A549 (cell line): ENCODE data around the gene TFE3. TPM values are rescaled to one million over a fixed set of nuclear protein-coding genes. Genes with fewer than 3 reads are reported as not detected.

Experiments
- ATAC-seq, 2 experiments: fragments of 200-7000 bp in 1 of 2; fragments of >200 bp in 1 of 2; cut with Nextera tagmentation in 1 of 2; cut with Tn5 transposase in 1 of 2; 3 replicates each; pipeline versions ENCODE4 v1.8.0 to v1.9.1; 2018 to 2020; ENCODE audit warnings: mild to moderate bottlenecking in 1 of 2, moderate library complexity in 1 of 2
- CTCF ChIA-PET: fragments of 300-600 bp; sonication (Branson Sonifier 250); formaldehyde crosslinking; extraction: SDS; loops from one replicate; lab custom pipeline; 2021; ENCODE audit warnings: antibody characterized with exemption, inconsistent platforms; lab: Yijun Ruan, JAX
- POLR2A ChIA-PET: fragments of 350-600 bp; formaldehyde crosslinking; extraction: SDS; loops from one replicate; lab custom pipeline; 2021; ENCODE audit warnings: antibody characterized with exemption, inconsistent platforms; lab: Yijun Ruan, JAX
- DNase-seq, 2 experiments: peaks; one replicate each; pipeline versions ENCODE4 v3.0.0 to v3.0.0-alpha.2; 2011 to 2016; ENCODE audit warnings: low read depth in 1 of 2, low spot score in 1 of 2
- FAIRE-seq: peaks from 2 replicates; lab custom pipeline; 2011; peaks lifted over from hg19 to GRCh38; lab: Jason Lieb, UNC
- H3K27ac ChIP-seq, 2 experiments: fragments of >200 bp; sonication (Bioruptor Twin); formaldehyde crosslinking; 3 replicates each; pipeline ENCODE4 v1.5.1; 2016 to 2017
- H3K4me1 ChIP-seq: fragments of >200 bp; sonication (Bioruptor Twin); formaldehyde crosslinking; 3 replicates; pipeline ENCODE4 v1.6.1; 2016
- H3K4me2 ChIP-seq: fragments of >200 bp; sonication (Bioruptor Twin); formaldehyde crosslinking; 3 replicates; pipeline ENCODE4 v1.6.1; 2016
- H3K4me3 ChIP-seq: fragments of >200 bp; sonication (Bioruptor Twin); formaldehyde crosslinking; 3 replicates; pipeline ENCODE4 v1.5.1; 2016
- H3K9me3 ChIP-seq: fragments of >200 bp; sonication (Bioruptor Twin); formaldehyde crosslinking; 3 replicates; pipeline ENCODE4 v1.6.1; 2016
- CEBPB ChIP-seq, 2 experiments: fragments of >200 bp in 1 of 2; sonication (Bioruptor Twin) in 1 of 2; formaldehyde crosslinking in 1 of 2; IDR thresholded peaks; 2 replicates each; pipeline ENCODE4 v1.6.1; 2012 to 2016
- EHF ChIP-seq: fragments of 250-450 bp; sonication (Bioruptor Pico); IDR thresholded peaks from 2 replicates; pipeline ENCODE4 v1.5.0; 2020; ENCODE audit warnings: mild to moderate bottlenecking
- EHMT2 ChIP-seq: fragments of 200-600 bp; sonication (generic); IDR thresholded peaks from 2 replicates; pipeline ENCODE4 v1.6.1; 2016; ENCODE audit warnings: antibody characterized with exemption, low read depth, mild to moderate bottlenecking, moderate library complexity
- EP300 ChIP-seq, 2 experiments: fragments of >200 bp; sonication (Bioruptor Twin); formaldehyde crosslinking; IDR thresholded peaks; 2 replicates in 1 of 2; 3 replicates in 1 of 2; pipeline ENCODE4 v1.6.1; 2016 to 2017
- FOSL2 ChIP-seq, 2 experiments: fragments of 450-650 bp in 1 of 2; fragments of >200 bp in 1 of 2; sonication (Bioruptor Twin) in 1 of 2; formaldehyde crosslinking; IDR thresholded peaks; 2 replicates each; pipeline versions ENCODE4 v1.5.0 to v1.6.1; 2016 to 2020; ENCODE audit warnings: mild to moderate bottlenecking in 1 of 2, moderate library complexity in 1 of 2
- GATA3 ChIP-seq: IDR thresholded peaks from 2 replicates; pipeline ENCODE4 v1.6.1; 2012; ENCODE audit warnings: borderline replicate concordance
- HOXB13 ChIP-seq: fragments of 250-450 bp; sonication (Bioruptor Pico); IDR thresholded peaks from 2 replicates; pipeline ENCODE4 v1.5.0; 2020; ENCODE audit warnings: low read depth, mild to moderate bottlenecking, moderate library complexity
- JUN ChIP-seq, 2 experiments: fragments of >200 bp; sonication (Bioruptor Twin); formaldehyde crosslinking; IDR thresholded peaks; 2 replicates in 1 of 2; 3 replicates in 1 of 2; pipeline ENCODE4 v1.6.1; 2016 to 2017
- MAFK ChIP-seq: fragments of 450-650 bp; IDR thresholded peaks from 2 replicates; pipeline ENCODE4 v1.6.1; 2014; ENCODE audit not compliant: partially characterized antibody
- MYC ChIP-seq: IDR thresholded peaks from 2 replicates; pipeline ENCODE4 v1.6.1; 2012; ENCODE audit warnings: mild to moderate bottlenecking, inconsistent platforms, low read length, improper control_type of control experiment, borderline replicate concordance
- NFE2L2 ChIP-seq: fragments of 150-350 bp; conservative IDR thresholded peaks from 2 replicates; pipeline ENCODE4 v1.6.1; 2014; ENCODE audit warnings: low read length
- POLR2A ChIP-seq: IDR thresholded peaks from 2 replicates; pipeline ENCODE4 v1.6.1; 2012; ENCODE audit warnings: mild to moderate bottlenecking, low read length
- RAD21 ChIP-seq, 2 experiments: fragments of >200 bp in 1 of 2; sonication (Bioruptor Twin) in 1 of 2; formaldehyde crosslinking in 1 of 2; IDR thresholded peaks in 1 of 2; conservative IDR thresholded peaks in 1 of 2; 2 replicates in 1 of 2; 3 replicates in 1 of 2; pipeline ENCODE4 v1.6.1; 2012 to 2018; ENCODE audit warnings: inconsistent platforms in 1 of 2
- RARB ChIP-seq: fragments of 250-450 bp; sonication (Bioruptor Pico); IDR thresholded peaks from 2 replicates; pipeline ENCODE4 v1.8.0; 2021; ENCODE audit warnings: mild to moderate bottlenecking, moderate library complexity
- RCOR1 ChIP-seq: fragments of 150-350 bp; IDR thresholded peaks from 2 replicates; pipeline ENCODE4 v1.6.1; 2014; ENCODE audit warnings: antibody characterized with exemption, low read length, low read depth
- RFX5 ChIP-seq: fragments of 450-650 bp; IDR thresholded peaks from 2 replicates; pipeline ENCODE4 v1.7.1; 2014; ENCODE audit warnings: antibody characterized with exemption, mild to moderate bottlenecking, moderate library complexity
- SMC3 ChIP-seq: fragments of >200 bp; sonication (Bioruptor Twin); formaldehyde crosslinking; IDR thresholded peaks from 3 replicates; pipeline ENCODE4 v1.6.1; 2018; ENCODE audit warnings: inconsistent platforms
- SREBF2 ChIP-seq: fragments of 450-650 bp; IDR thresholded peaks from 2 replicates; pipeline ENCODE4 v1.6.1; 2014; ENCODE audit warnings: mild to moderate bottlenecking, moderate library complexity
- TFCP2L1 ChIP-seq: fragments of 250-450 bp; sonication (Bioruptor Pico); IDR thresholded peaks from 2 replicates; pipeline ENCODE4 v1.5.0; 2021; ENCODE audit warnings: mild to moderate bottlenecking
- WGBS: methylation state at CpG from one replicate; pipeline ENCODE4 v1.1.6; 2017; ENCODE audit errors: missing lambda C conversion rate; 5-methylcytosine and 5-hydroxymethylcytosine counted together
- polyA plus RNA-seq, 4 experiments: library from polyadenylated mRNA; depleted of rRNA in 3 of 4; stranded (reverse); fragments of >200 nt; fragmentation: RNase III in 1 of 4; extraction: RNeasy Plus Mini Kit Qiagen cat#74134 plus additional on column Dnase treatment in 1 of 4; gene quantifications; 2 replicates in 3 of 4; 3 replicates in 1 of 4; pipeline ENCODE4 v1.2.3, GENCODE V29; 2011 to 2017
- TF ChIP-seq, protein P1 (sequence below): fragments of 200-600 bp; sonication (generic); IDR thresholded peaks from 2 replicates; pipeline ENCODE4 v1.6.1; 2016; ENCODE audit warnings: antibody characterized with exemption, mild to moderate bottlenecking, moderate library complexity
- TF ChIP-seq, protein P2 (sequence below): fragments of 250-450 bp; sonication (Bioruptor Pico); IDR thresholded peaks from 2 replicates; pipeline ENCODE4 v1.5.0; 2021; ENCODE audit warnings: mild to moderate bottlenecking, moderate library complexity, borderline replicate concordance
- TF ChIP-seq, protein P3 (sequence below): IDR thresholded peaks from 2 replicates; pipeline ENCODE4 v1.6.1; 2012
- TF ChIP-seq, protein P4 (sequence below): fragments of 450-650 bp; IDR thresholded peaks from 2 replicates; pipeline ENCODE4 v1.6.1; 2014; ENCODE audit warnings: antibody characterized with exemption

Gene TFE3
- polyA plus RNA-seq, 2 of the 4 experiments (the other 2 are of a cell fraction) = 16.1 to 56.3 TPM

DNA sequence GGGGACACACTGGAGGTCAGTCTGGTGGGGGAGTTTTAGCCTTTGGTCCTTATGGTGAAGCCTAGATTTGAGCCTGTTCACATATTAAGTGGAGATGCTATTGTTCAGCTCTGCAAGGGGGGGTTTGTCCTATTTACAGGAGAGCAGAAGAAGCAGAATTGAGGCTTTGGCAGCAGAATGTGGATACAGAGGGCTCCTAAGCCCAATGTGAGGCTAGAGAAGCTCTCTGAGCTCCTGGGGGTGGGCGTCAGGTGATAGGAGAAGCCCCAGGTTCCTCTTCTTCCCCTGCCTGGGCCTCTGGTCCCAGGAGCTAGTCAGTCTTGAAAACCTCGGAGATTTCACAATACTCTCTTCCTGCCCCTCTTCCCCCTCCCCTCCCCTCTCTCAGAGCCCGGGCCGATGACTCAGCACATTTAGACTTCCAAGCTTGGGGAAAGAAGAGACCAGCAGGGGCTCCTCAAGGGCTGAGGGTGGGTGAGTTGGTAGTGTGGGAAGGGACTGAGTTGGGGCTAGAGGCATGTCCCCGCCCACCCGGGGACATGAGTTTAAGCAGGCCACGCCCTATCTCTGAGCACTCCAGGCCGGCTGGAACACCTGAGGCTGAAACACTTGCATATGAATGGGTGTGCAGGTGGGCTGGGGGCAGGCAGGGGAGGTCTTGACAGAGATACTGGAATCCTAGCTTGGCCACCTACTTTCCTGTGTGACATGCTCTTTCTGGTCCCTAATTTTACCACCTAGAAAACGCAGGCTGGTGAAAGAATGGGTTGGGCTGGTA is 3.4 kb downstream of the TFE3 start:
- peak; percentile 64 to 71 for ATAC-seq

DNA sequence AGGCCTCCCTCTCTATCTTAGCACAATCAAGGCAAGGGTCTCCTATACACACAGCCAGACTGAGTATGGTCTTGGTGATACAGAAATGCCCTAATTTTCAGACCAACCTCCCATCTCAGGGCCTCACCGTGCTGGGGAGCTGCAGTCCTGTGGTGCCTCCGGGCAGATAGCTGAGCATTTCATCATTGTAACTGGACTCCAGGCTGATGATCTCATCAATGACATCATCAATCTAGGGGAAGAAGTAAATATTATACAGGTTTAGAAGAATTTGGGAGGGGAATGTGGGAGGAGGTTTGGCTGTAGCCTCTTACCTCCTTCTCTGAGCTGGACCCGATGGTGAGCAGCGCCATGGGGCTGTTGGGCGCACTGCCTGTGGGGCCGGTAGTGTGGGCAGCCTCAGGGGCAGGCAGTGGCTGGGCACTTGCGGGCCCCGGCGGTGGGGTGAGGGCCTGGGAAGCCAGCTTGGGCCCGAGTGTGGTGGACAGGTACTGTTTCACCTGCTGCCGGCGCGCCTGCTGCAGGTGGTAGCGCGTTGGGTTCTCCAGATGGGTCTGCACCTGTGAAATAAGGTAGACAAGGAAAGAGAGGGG is 5.2 kb downstream of the TFE3 start:
- peak in 1 of 2 experiments; percentile 60 for DNase-seq
- 82% methylated on average over 13 of the region's 15 CpGs for WGBS
- ATAC-seq = no peak
- Histone ChIP-seq H3K9me3 (no peaks in the 10 kb centered on the region), H3K4me3 (peak overlapping the region; percentile 15; the same call in 1 of the 3 replicates), H3K4me2 (peak overlapping the region; percentile 98), H3K4me1 (peaks cover 37% of the 10 kb centered on the region), H3K27ac (peak overlapping the region; percentile 99 to 100)
- FAIRE-seq = no peak
- POLR2A ChIA-PET = no interaction called here
- CTCF ChIA-PET = interaction anchor here (0.6 to 1.2 kb wide), 4 partner anchors 20 to 200 kb away, joined by 3 to 5 read pairs (median 4); partner anchors contain the start of gene GRIPAP1
- TF ChIP-seq FOSL2 (IDR thresholded peaks at IDR 0.05) = no peak
- 0 out of 2 replicates have a peak, but pooled peaks have one; percentile 29 for TF ChIP-seq FOSL2 (CRISPR knock-in tag; IDR thresholded peaks at IDR 0.05)
- TF ChIP-seq HOXB13 (CRISPR knock-in tag) = no peak
- TF ChIP-seq MAFK = no peak
- TF ChIP-seq RFX5 = no peak

More for the DNA sequence above, 3.4 kb downstream of the TFE3 start:
- peak; percentile 84 to 96 for DNase-seq
- ChIA-PET CTCF (interaction anchor here (0.6 to 6.4 kb wide), 3 partner anchors 18 to 75 kb away, joined by 3 to 32 read pairs (median 3); partner anchors contain the start of gene KCND1), POLR2A (interaction anchor here (0.9 to 5.7 kb wide), 2 partner anchors 38 to 81 kb away, joined by 4 to 40 read pairs; partner anchors contain the start of genes GRIPAP1 and OTUD5)
- 2% methylated on average over 9 of the region's 9 CpGs for WGBS
- peak overlapping the region; percentile 93 for H3K4me3 ChIP-seq
- H3K27ac ChIP-seq = peak overlapping the region; percentile 99 to 100
- FAIRE-seq = peak; percentile 100
- peaks cover 26% of the 10 kb centered on the region for H3K4me1 ChIP-seq
- H3K4me2 ChIP-seq = peak overlapping the region; percentile 98
- TF ChIP-seq, protein P1, sequence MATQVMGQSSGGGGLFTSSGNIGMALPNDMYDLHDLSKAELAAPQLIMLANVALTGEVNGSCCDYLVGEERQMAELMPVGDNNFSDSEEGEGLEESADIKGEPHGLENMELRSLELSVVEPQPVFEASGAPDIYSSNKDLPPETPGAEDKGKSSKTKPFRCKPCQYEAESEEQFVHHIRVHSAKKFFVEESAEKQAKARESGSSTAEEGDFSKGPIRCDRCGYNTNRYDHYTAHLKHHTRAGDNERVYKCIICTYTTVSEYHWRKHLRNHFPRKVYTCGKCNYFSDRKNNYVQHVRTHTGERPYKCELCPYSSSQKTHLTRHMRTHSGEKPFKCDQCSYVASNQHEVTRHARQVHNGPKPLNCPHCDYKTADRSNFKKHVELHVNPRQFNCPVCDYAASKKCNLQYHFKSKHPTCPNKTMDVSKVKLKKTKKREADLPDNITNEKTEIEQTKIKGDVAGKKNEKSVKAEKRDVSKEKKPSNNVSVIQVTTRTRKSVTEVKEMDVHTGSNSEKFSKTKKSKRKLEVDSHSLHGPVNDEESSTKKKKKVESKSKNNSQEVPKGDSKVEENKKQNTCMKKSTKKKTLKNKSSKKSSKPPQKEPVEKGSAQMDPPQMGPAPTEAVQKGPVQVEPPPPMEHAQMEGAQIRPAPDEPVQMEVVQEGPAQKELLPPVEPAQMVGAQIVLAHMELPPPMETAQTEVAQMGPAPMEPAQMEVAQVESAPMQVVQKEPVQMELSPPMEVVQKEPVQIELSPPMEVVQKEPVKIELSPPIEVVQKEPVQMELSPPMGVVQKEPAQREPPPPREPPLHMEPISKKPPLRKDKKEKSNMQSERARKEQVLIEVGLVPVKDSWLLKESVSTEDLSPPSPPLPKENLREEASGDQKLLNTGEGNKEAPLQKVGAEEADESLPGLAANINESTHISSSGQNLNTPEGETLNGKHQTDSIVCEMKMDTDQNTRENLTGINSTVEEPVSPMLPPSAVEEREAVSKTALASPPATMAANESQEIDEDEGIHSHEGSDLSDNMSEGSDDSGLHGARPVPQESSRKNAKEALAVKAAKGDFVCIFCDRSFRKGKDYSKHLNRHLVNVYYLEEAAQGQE = no peak
- peak; percentile 26 to 35; a peak in 3 of 5 replicates for TF ChIP-seq RAD21 (conservative IDR thresholded peaks at IDR 0.05 in 1 of 2, IDR thresholded peaks at IDR 0.05 in 1 of 2)
- no peak for TF ChIP-seq GATA3
- TF ChIP-seq SREBF2 = no peak
- TF ChIP-seq TFCP2L1 = no peak
- no peak for TF ChIP-seq EHMT2
- no peak for TF ChIP-seq RFX5
- peak; percentile 20; the same call in 1 of the 2 replicates for TF ChIP-seq POLR2A
- no peak for TF ChIP-seq EHF (CRISPR knock-in tag)
- TF ChIP-seq FOSL2 (IDR thresholded peaks at IDR 0.05) = no peak
- TF ChIP-seq FOSL2 (CRISPR knock-in tag; IDR thresholded peaks at IDR 0.05) = peak; percentile 81
- TF ChIP-seq, protein P2, sequence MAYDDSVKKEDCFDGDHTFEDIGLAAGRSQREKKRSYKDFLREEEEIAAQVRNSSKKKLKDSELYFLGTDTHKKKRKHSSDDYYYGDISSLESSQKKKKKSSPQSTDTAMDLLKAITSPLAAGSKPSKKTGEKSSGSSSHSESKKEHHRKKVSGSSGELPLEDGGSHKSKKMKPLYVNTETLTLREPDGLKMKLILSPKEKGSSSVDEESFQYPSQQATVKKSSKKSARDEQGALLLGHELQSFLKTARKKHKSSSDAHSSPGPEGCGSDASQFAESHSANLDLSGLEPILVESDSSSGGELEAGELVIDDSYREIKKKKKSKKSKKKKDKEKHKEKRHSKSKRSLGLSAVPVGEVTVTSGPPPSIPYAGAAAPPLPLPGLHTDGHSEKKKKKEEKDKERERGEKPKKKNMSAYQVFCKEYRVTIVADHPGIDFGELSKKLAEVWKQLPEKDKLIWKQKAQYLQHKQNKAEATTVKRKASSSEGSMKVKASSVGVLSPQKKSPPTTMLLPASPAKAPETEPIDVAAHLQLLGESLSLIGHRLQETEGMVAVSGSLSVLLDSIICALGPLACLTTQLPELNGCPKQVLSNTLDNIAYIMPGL = no peak
- TF ChIP-seq CEBPB (IDR thresholded peaks at IDR 0.05) = peak; percentile 70 to 95; a peak in 3 of 4 replicates
- TF ChIP-seq EP300 (IDR thresholded peaks at IDR 0.05) = no peak
- TF ChIP-seq RCOR1 = no peak
- no peak for TF ChIP-seq RARB
- peak; percentile 100 for TF ChIP-seq NFE2L2
- no peak for TF ChIP-seq MYC
- TF ChIP-seq MAFK = peak; percentile 100
- no peak for TF ChIP-seq SMC3
- TF ChIP-seq, protein P3, sequence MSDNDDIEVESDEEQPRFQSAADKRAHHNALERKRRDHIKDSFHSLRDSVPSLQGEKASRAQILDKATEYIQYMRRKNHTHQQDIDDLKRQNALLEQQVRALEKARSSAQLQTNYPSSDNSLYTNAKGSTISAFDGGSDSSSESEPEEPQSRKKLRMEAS = peak; percentile 31; the same call in 1 of the 2 replicates
- TF ChIP-seq, protein P4, sequence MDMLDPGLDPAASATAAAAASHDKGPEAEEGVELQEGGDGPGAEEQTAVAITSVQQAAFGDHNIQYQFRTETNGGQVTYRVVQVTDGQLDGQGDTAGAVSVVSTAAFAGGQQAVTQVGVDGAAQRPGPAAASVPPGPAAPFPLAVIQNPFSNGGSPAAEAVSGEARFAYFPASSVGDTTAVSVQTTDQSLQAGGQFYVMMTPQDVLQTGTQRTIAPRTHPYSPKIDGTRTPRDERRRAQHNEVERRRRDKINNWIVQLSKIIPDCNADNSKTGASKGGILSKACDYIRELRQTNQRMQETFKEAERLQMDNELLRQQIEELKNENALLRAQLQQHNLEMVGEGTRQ = no peak
- TF ChIP-seq JUN (IDR thresholded peaks at IDR 0.05) = peak in 1 of 2 experiments; percentile 20; a peak in 2 of 5 replicates
- H3K9me3 ChIP-seq = no peaks in the 10 kb centered on the region
